Colonic mucosa (tissue), 4 donors: ENCODE results near the gene BCL6B. TPM values are rescaled to one million over a fixed set of nuclear protein-coding genes. Genes with fewer than 3 reads are reported as not detected.

Source experiments
- DNase-seq: peaks from one replicate; pipeline ENCODE4 v3.0.0-alpha.2; 2020
- H3K27ac ChIP-seq: fragments of 200-600 bp; one replicate; pipeline ENCODE4 v1.8.0; 2021
- H3K27me3 ChIP-seq: fragments of 200-600 bp; one replicate; pipeline ENCODE4 v1.8.0; 2021
- H3K36me3 ChIP-seq: fragments of 200-600 bp; one replicate; pipeline ENCODE4 v1.8.0; 2021
- H3K4me1 ChIP-seq: fragments of 200-600 bp; one replicate; pipeline ENCODE4 v1.8.0; 2021; ENCODE audit warnings: mild to moderate bottlenecking
- H3K4me3 ChIP-seq: fragments of 200-600 bp; one replicate; pipeline ENCODE4 v1.8.0; 2021
- H3K9ac ChIP-seq, 2 donors: one replicate each; pipeline ENCODE4 v1.7.0; 2013; ENCODE audit warnings: control low read depth in 2 of 2, low read depth in 2 of 2, low read length in 2 of 2
- H3K9me3 ChIP-seq: fragments of 200-600 bp; one replicate; pipeline ENCODE4 v1.8.0; 2021
- intact Hi-C: fragments of 100-400 bp; cut with DNase I; formaldehyde crosslinking; loops from one replicate; pipeline ENCODE4 v1.14.1; 2022
- total RNA-seq, 2 donors: library from RNA; stranded (reverse); fragmentation: NEBNext Ultra II Directional in 1 of 2; extraction: Animal tissue kit (Norgen Biotek cat#: 25700) in 1 of 2; gene quantifications; one replicate each; pipeline ENCODE4 v1.2.1, GENCODE V29; 2021
- TF ChIP-seq, protein P1 (sequence below): fragments of 200-600 bp; IDR thresholded peaks from one replicate; pipeline ENCODE4 v1.8.0; 2022; ENCODE audit warnings: antibody characterized with exemption, mild to moderate bottlenecking
- donor health status: healthy.
- donor health status: DM: no; HTN: no; CAD: no.
- donor health status: DM: no; HTN: no; CAD: no.

The BCL6B gene
- total RNA-seq, 2 donors from 2014 or later: 0.89 to 7.3 TPM

DNA sequence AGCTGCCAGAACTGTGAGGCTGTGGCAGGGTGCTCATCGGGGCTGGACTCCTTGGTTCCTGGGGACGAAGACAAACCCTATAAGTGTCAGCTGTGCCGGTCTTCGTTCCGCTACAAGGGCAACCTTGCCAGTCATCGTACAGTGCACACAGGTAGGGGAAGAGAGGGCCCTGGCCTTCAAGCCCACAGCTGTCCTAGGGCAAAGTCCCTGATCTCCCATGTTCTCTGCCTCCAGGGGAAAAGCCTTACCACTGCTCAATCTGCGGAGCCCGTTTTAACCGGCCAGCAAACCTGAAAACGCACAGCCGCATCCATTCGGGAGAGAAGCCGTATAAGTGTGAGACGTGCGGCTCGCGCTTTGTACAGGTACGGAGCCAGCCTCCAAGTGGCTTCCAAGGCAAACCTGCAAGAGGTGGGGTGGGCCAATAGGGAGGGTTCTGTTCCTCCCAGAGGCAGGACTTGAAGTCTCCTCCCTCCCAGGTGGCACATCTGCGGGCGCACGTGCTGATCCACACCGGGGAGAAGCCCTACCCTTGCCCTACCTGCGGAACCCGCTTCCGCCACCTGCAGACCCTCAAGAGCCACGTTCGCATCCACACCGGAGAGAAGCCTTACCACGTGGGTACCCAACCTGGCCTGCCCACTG, 3.7 kb downstream of the BCL6B start:
- intact Hi-C loops: no loop called here
- no peaks in the 10 kb centered on the region for H3K9me3 ChIP-seq
- no peaks in the 10 kb centered on the region for H3K27me3 ChIP-seq
- no peak for DNase-seq
- H3K9ac ChIP-seq: no peak overlapping the region
- no peaks in the 10 kb centered on the region for H3K4me1 ChIP-seq
- no peak overlapping the region for H3K27ac ChIP-seq
- H3K4me3 ChIP-seq: no peak overlapping the region
- TF ChIP-seq, protein P1, sequence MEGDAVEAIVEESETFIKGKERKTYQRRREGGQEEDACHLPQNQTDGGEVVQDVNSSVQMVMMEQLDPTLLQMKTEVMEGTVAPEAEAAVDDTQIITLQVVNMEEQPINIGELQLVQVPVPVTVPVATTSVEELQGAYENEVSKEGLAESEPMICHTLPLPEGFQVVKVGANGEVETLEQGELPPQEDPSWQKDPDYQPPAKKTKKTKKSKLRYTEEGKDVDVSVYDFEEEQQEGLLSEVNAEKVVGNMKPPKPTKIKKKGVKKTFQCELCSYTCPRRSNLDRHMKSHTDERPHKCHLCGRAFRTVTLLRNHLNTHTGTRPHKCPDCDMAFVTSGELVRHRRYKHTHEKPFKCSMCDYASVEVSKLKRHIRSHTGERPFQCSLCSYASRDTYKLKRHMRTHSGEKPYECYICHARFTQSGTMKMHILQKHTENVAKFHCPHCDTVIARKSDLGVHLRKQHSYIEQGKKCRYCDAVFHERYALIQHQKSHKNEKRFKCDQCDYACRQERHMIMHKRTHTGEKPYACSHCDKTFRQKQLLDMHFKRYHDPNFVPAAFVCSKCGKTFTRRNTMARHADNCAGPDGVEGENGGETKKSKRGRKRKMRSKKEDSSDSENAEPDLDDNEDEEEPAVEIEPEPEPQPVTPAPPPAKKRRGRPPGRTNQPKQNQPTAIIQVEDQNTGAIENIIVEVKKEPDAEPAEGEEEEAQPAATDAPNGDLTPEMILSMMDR: no peak
- H3K36me3 ChIP-seq: no peaks in the 10 kb centered on the region

DNA sequence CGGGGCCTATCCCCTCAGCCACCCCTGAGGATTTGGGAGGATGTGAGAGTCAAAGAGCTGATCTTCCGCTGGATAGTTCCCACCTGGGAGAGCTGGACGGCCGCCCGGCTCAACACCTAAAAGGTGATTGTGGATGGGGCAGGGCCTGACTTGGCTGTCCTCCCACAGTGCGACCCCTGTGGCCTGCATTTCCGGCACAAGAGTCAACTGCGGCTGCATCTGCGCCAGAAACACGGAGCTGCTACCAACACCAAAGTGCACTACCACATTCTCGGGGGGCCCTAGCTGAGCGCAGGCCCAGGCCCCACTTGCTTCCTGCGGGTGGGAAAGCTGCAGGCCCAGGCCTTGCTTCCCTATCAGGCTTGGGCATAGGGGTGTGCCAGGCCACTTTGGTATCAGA, 4.5 kb downstream of the BCL6B start:
- Histone ChIP-seq H3K27ac (no peak overlapping the region), H3K9ac (no peak overlapping the region), H3K27me3 (no peaks in the 10 kb centered on the region), H3K9me3 (no peaks in the 10 kb centered on the region), H3K4me1 (no peaks in the 10 kb centered on the region), H3K4me3 (no peak overlapping the region), H3K36me3 (no peaks in the 10 kb centered on the region)
- intact Hi-C loops: no loop called here
- no peak for DNase-seq
- TF ChIP-seq, protein P1: no peak

DNA sequence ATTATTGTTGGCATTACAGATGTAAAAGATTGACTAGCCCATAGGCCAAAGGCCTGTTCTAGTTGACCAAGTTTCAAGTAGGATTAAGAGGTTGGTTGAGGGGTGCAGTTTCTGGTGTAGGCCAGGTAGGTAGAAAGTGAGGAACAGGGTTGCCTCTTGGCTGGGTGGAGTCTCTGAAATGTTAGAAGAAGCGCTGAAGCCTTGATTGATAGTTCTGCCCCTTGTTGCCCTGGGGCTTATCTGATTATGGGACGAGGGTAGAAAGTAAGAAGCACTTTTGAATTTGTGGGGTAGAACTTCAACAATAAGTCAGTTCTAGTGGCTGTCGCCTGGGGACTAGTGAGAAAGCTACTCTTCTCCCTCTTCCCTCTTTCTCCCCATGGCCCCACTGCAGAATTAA, 6.2 kb downstream of the BCL6B start:
- TF ChIP-seq, protein P1: no peak

DNA sequence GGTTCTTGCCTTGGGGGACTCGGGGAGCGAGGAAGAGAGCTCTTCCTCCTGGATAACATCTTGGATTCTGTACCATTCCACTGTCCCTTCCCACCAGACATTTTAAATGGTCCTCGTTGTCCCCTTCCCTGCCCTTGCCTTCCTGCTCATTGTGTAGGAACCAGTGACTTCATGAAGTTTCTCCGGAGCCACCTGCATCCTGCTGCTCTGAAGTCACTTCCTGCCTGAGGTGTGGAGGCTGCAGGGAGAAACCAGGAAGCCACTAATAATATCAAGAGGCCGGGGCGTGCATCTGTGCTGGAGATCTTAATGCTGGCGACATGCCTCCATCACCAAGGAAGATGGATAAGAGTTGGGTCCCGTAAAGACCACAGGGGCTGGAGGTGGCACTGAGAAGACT, 6.8 kb downstream of the BCL6B start:
- no peaks in the 10 kb centered on the region for H3K27me3 ChIP-seq
- no peak overlapping the region for H3K9ac ChIP-seq
- TF ChIP-seq, protein P1: no peak
- H3K4me1 ChIP-seq: no peaks in the 10 kb centered on the region
- no peak overlapping the region for H3K4me3 ChIP-seq
- H3K9me3 ChIP-seq: no peaks in the 10 kb centered on the region
- no peak for DNase-seq
- H3K27ac ChIP-seq: no peak overlapping the region
- intact Hi-C loops: no loop called here
- H3K36me3 ChIP-seq: no peaks in the 10 kb centered on the region

More for the DNA sequence above, 6.2 kb downstream of the BCL6B start:
- H3K27me3 ChIP-seq: no peaks in the 10 kb centered on the region
- H3K36me3 ChIP-seq: no peaks in the 10 kb centered on the region
- no peaks in the 10 kb centered on the region for H3K4me1 ChIP-seq
- H3K27ac ChIP-seq: no peak overlapping the region
- intact Hi-C loops: no loop called here
- DNase-seq: no peak
- H3K9me3 ChIP-seq: no peaks in the 10 kb centered on the region
- H3K4me3 ChIP-seq: no peak overlapping the region
- H3K9ac ChIP-seq: no peak overlapping the region

DNA sequence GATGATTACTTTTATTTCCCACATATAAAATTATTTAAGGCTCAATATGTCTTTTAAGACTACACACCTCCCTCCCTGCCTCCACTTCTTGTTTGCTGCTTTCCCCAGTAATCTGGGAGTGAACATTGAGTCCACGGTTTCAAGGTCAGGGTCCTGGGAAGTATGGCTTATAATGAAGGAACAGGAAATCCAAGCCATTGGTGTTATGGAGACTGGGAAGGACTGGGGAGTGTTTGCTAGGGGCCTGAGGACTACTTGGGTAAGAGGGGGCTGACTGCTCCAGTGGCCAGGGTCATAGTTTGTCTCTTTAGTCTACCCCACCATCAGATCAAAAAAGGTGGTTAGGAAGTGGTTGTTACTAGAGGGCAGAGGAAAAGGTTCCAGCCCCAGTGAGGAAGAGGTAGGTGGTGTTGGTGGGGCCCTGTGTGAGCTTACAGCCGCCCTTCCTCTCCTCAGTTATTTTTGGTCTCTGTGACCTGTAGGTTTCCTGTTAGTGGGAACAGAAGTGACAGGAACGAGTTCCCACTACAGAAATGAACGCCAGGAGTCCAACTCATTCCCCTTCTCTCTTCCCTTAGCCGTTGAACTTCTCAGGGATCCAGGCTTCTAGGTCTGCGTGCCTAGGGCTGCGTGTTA, 12.2 kb downstream of the BCL6B start:
- intact Hi-C loops: no loop called here
- Histone ChIP-seq H3K9me3 (no peaks in the 10 kb centered on the region), H3K9ac (peak overlapping the region; percentile 15 to 59), H3K27ac (peak overlapping the region; percentile 83), H3K27me3 (no peaks in the 10 kb centered on the region), H3K4me1 (peaks cover 7% of the 10 kb centered on the region), H3K36me3 (no peaks in the 10 kb centered on the region), H3K4me3 (peak overlapping the region; percentile 88)
- no peak for DNase-seq
- TF ChIP-seq, protein P1: no peak
